HG02885 (cell line): ENCODE results near the gene PPAN.
A peak's percentile ranks its signal among the peaks of the same experiment; 100 is the strongest.

Experiments used
- ATAC-seq: cut with Tn5 transposase; IDR thresholded peaks from one replicate; pipeline ENCODE4 v1.9.1; 2021; ENCODE audit warnings: mild to moderate bottlenecking; ENCODE audit not compliant: unreplicated experiment, poor library complexity

Gene PPAN

GRCh38 chr19:10106100-10106936, at the start of gene PPAN:
TSS of gene PPAN (plus strand) at chr19:10106362. CDS start at chr19:10106395, 33 bp downstream.
- peak; percentile 61 for ATAC-seq

GRCh38 chr19:10061717-10062310, 44.3 kb upstream of the PPAN start:
- no peak for ATAC-seq

GRCh38 chr19:10068205-10068604, 38.0 kb upstream of the PPAN start:
- no peak for ATAC-seq

GRCh38 chr19:10069046-10069445, 37.1 kb upstream of the PPAN start:
- ATAC-seq = no peak

GRCh38 chr19:10070730-10071446, 35.3 kb upstream of the PPAN start:
- ATAC-seq = no peak

GRCh38 chr19:10074153-10074552, 32.0 kb upstream of the PPAN start:
- no peak for ATAC-seq

- no peak for ATAC-seq
These were observed 29.6 kb upstream of the PPAN start for GRCh38 chr19:10076535-10076934.

GRCh38 chr19:10078329-10078728, 27.8 kb upstream of the PPAN start:
- no peak for ATAC-seq

- no peak for ATAC-seq
These were observed 27.1 kb upstream of the PPAN start for GRCh38 chr19:10079031-10079453.

GRCh38 chr19:10083911-10084310, 22.3 kb upstream of the PPAN start:
- ATAC-seq = no peak

- ATAC-seq = no peak
These were observed 21.4 kb upstream of the PPAN start for GRCh38 chr19:10084803-10085202.

GRCh38 chr19:10085641-10086590, 20.2 kb upstream of the PPAN start, which contains the start of gene SHFL:
TSS of gene SHFL (plus strand) at chr19:10086317. CDS start at chr19:10086428, 111 bp downstream.
- peak; percentile 87 for ATAC-seq

- peak; percentile 11 for ATAC-seq
These were observed 19.5 kb upstream of the PPAN start for GRCh38 chr19:10086591-10087192.

- ATAC-seq = no peak
These were observed 18.7 kb upstream of the PPAN start for GRCh38 chr19:10087296-10088061.

GRCh38 chr19:10088949-10089554, 17.1 kb upstream of the PPAN start:
- ATAC-seq = no peak

GRCh38 chr19:10089801-10090375, 16.3 kb upstream of the PPAN start:
- no peak for ATAC-seq

- ATAC-seq = no peak
These were observed 14.8 kb upstream of the PPAN start for GRCh38 chr19:10091370-10091687.
